Measurements from ENCODE around the gene MAML3.
A peak's percentile ranks its signal among the peaks of the same experiment; 100 is the strongest.

The MAML3 gene

GRCh38 chr4:139808808-139809756 lies 344.9 kb downstream of the MAML3 start:
- peak; percentile 46 for DNase-seq (ENCODE audit: extremely low spot score)
- POLR2A ChIA-PET = interaction anchor here (0.6 to 1.3 kb wide), 5 partner anchors 15 to 143 kb away, joined by 3 to 5 read pairs (median 3); partner anchors contain the start of gene MGST2
- CTCF ChIA-PET = interaction anchor here (0.8 to 1.4 kb wide), 7 partner anchors 10 to 152 kb away, joined by 3 to 8 read pairs (median 4); no protein-coding TSS in a partner anchor
- peak; percentile 93 for TF ChIP-seq PKNOX1 (IDR thresholded peaks at IDR 0.05)
- TF ChIP-seq FOXK2 (IDR thresholded peaks at IDR 0.05) = no peak
- TF ChIP-seq HDGF (IDR thresholded peaks at IDR 0.05; ENCODE audit: borderline replicate concordance) = no peak
- TF ChIP-seq BHLHE40 (IDR thresholded peaks at IDR 0.05; ENCODE audit: borderline replicate concordance) = no peak
- TF ChIP-seq SUZ12 (IDR thresholded peaks at IDR 0.05) = no peak

GRCh38 chr4:139808381-139808807 lies 345.6 kb downstream of the MAML3 start:
- POLR2A ChIA-PET = interaction anchor here (0.6 to 1.3 kb wide), 4 partner anchors 14 to 143 kb away, joined by 3 to 5 read pairs (median 3); partner anchors contain the start of gene MGST2
- CTCF ChIA-PET = interaction anchor here (0.8 to 1.4 kb wide), 8 partner anchors 9 to 100 kb away, joined by 3 to 6 read pairs (median 3); no protein-coding TSS in a partner anchor
- TF ChIP-seq SP1 (IDR thresholded peaks at IDR 0.05) = no peak
- TF ChIP-seq ZNF384 (IDR thresholded peaks at IDR 0.05) = no peak
- no peak for TF ChIP-seq LEF1 (IDR thresholded peaks at IDR 0.05; ENCODE audit: borderline replicate concordance)
- no peak for TF ChIP-seq FOXM1 (IDR thresholded peaks at IDR 0.05; ENCODE audit: borderline replicate concordance)
- TF ChIP-seq FOXA1 (IDR thresholded peaks at IDR 0.05) = no peak
- no peak for TF ChIP-seq CTBP1 (IDR thresholded peaks at IDR 0.05; ENCODE audit: borderline replicate concordance)
- TF ChIP-seq SUZ12 (IDR thresholded peaks at IDR 0.05) = no peak
- no peak for TF ChIP-seq TARDBP (IDR thresholded peaks at IDR 0.05)
- TF ChIP-seq HDGF (IDR thresholded peaks at IDR 0.05; ENCODE audit: borderline replicate concordance) = no peak
- TF ChIP-seq BHLHE40 (IDR thresholded peaks at IDR 0.05; ENCODE audit: borderline replicate concordance) = no peak
- TF ChIP-seq L3MBTL2 (conservative IDR thresholded peaks at IDR 0.05) = no peak
- DNase-seq (ENCODE audit: extremely low spot score) = peak; percentile 21

- DNase-seq (ENCODE audit: extremely low spot score) = no peak
- ChIA-PET CTCF (interaction anchor here (0.7 to 1.0 kb wide), 4 partner anchors 67 to 175 kb away, joined by 3 to 4 read pairs (median 3); no protein-coding TSS in a partner anchor), POLR2A (interaction anchor here (1.0 kb wide), 1 partner anchor 71 kb away, joined by 3 read pairs; no protein-coding TSS in a partner anchor)
- TF ChIP-seq SP1 (IDR thresholded peaks at IDR 0.05) (no peak), ARNT (IDR thresholded peaks at IDR 0.05) (no peak), PKNOX1 (IDR thresholded peaks at IDR 0.05) (no peak), HDGF (IDR thresholded peaks at IDR 0.05; ENCODE audit: borderline replicate concordance) (no peak), FOXK2 (IDR thresholded peaks at IDR 0.05) (no peak), SUZ12 (IDR thresholded peaks at IDR 0.05) (no peak), ELF4 (IDR thresholded peaks at IDR 0.05) (no peak), CTBP1 (IDR thresholded peaks at IDR 0.05; ENCODE audit: borderline replicate concordance) (no peak), NFRKB (IDR thresholded peaks at IDR 0.05) (no peak), ZNF384 (IDR thresholded peaks at IDR 0.05) (no peak)
Observed at GRCh38 chr4:139807483-139807882, 346.5 kb downstream of the MAML3 start.

GRCh38 chr4:139806929-139807328 lies 347.1 kb downstream of the MAML3 start:
- TF ChIP-seq L3MBTL2 (conservative IDR thresholded peaks at IDR 0.05) (no peak), ZNF384 (IDR thresholded peaks at IDR 0.05) (no peak), FOXM1 (IDR thresholded peaks at IDR 0.05; ENCODE audit: borderline replicate concordance) (no peak), SUZ12 (IDR thresholded peaks at IDR 0.05) (no peak)
- ChIA-PET POLR2A (no interaction called here), CTCF (no interaction called here)
- no peak for DNase-seq (ENCODE audit: extremely low spot score)

GRCh38 chr4:139802931-139803330 lies 351.1 kb downstream of the MAML3 start:
- no peak for DNase-seq (ENCODE audit: extremely low spot score)
- no peak for TF ChIP-seq HDGF (IDR thresholded peaks at IDR 0.05; ENCODE audit: borderline replicate concordance)
- TF ChIP-seq PKNOX1 (IDR thresholded peaks at IDR 0.05) = no peak
- TF ChIP-seq LEF1 (IDR thresholded peaks at IDR 0.05; ENCODE audit: borderline replicate concordance) = no peak
- no peak for TF ChIP-seq SUZ12 (IDR thresholded peaks at IDR 0.05)
- no peak for TF ChIP-seq CTBP1 (IDR thresholded peaks at IDR 0.05; ENCODE audit: borderline replicate concordance)
- TF ChIP-seq FOXM1 (IDR thresholded peaks at IDR 0.05; ENCODE audit: borderline replicate concordance) = no peak
- CTCF ChIA-PET = no interaction called here
- POLR2A ChIA-PET = no interaction called here

GRCh38 chr4:139802488-139802887 lies 351.5 kb downstream of the MAML3 start:
- DNase-seq (ENCODE audit: extremely low spot score) = no peak
- ChIA-PET CTCF (no interaction called here), POLR2A (no interaction called here)

More at GRCh38 chr4:139802488-139802887, 351.5 kb downstream of the MAML3 start:
- TF ChIP-seq SP1 (IDR thresholded peaks at IDR 0.05) = no peak
- no peak for TF ChIP-seq ZNF384 (IDR thresholded peaks at IDR 0.05)
- no peak for TF ChIP-seq BHLHE40 (IDR thresholded peaks at IDR 0.05; ENCODE audit: borderline replicate concordance)
- TF ChIP-seq CTBP1 (IDR thresholded peaks at IDR 0.05; ENCODE audit: borderline replicate concordance) = no peak
- no peak for TF ChIP-seq FOXM1 (IDR thresholded peaks at IDR 0.05; ENCODE audit: borderline replicate concordance)
